Islet precursor cell (in vitro differentiated cells): Measurements from ENCODE around the gene LIN7C.
"Not testable (repeated sequence)": the region's sequence is repeated elsewhere in the genome, so short reads cannot be mapped to it uniquely, and the experiment has no call there.

Experiments
- DNase-seq: peaks from one replicate; pipeline ENCODE4 v3.0.0-alpha.2; 2018

The LIN7C gene, protein sequence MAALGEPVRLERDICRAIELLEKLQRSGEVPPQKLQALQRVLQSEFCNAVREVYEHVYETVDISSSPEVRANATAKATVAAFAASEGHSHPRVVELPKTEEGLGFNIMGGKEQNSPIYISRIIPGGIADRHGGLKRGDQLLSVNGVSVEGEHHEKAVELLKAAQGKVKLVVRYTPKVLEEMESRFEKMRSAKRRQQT

DNA sequence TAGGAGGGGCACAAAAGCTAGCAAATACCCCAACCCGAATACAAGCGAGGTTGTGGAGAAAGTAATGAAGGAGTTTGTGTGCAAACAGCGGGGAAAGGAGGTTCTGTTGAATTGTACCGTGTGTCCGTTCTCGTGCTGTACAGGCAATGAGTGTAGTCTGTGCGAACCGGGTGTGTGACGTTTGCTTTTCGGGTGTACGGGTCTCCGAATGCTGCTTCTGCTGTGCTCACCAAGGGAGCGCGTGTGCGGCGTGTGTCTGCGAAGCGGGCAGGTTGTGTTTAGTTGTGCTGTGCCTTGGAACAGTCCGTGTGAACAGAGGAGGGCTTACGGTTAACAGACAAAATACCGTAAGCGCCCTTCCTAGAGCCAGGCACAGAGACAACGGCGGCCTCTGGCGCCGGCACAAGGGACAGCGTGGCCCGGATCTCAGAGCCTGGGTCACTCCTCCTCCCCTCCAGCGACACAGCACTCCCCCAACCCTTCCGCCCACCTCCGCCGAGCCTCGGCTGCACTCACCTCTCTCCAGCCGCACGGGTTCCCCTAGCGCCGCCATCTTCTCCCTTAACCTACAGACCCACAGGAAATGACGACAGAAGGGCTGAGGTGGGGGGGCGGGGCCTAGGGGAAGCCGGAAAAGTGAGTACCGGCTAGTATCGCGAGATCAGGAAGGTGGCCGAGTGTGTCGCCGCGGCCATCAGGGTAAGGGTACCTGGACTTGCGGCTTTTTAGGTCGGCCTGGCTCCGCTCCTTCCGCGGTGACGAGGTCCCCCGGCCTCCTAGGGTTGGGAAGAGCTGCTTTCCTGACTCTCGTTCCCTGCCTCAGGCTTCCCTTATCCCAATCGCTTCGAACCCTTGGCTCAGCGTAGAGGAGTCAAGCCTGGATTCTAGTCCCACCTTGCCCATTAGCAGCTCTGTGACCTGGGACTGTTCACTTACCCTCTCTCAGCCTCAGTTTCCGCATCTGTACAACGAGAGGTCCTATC lies at the start of gene LIN7C:
LIN7C (minus strand) TSS at position 570 of the 983 bp plus-strand sequence; CDS start at position 553, 17 bp downstream.
- DNase-seq: peak; percentile 98

DNA sequence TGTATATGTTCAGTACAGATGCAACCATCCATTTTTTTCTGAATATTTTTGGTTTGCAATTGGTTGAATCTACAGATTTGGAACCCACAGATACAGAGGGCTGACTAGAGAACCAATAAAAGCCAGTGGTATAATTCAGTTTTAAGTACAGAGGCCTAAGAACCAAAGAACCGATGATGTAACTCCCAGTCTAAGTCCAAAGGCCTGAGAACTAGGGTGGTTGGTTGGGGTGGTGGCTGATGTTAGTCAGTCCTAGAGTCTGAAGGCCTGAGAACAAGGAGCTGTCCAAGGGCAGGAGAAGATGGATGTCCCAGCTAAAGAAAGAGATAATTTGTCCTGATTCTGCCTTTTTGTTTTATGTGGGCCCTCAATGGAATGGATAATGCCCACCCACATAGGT lies 48.7 kb upstream of the LIN7C start:
- no peak for DNase-seq

DNA sequence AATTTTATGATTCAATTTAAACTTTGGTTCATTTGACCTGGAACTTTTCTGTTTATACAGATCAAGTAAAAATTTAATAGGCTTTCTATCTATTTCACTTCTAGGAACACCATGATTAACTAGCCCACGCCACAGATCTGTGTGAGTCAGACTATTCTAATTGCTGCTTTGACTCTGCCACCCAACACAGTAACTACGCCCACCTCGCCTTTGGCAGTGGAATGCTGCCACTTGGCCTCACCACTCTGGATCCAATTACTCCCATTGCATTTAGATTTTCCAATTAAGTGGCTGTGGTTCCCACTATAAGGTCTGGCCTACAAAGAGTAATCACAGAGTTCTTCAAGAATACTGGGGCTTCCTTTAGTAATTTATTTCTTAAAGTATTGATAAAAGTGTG lies 46.6 kb upstream of the LIN7C start:
- DNase-seq: no peak

DNA sequence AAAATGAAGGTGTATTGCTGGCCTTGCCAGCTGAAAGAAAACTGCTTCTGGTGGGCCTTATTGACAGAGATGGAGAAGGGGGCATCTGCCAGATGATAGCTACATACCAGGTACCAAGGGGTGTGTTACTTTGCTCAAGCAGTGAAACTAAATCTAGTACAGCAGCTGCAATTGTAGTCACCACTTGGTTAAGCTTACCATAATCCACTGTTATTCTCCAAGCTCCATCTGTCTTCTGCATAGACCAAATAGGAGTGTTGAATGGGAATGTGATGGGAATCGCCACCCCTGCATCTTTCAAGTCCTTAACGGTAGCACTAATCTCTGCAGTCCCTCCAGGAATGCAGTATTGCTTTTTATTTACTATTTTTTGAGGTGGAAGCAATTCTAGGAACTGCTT lies 45.8 kb upstream of the LIN7C start:
- no peak for DNase-seq

DNA sequence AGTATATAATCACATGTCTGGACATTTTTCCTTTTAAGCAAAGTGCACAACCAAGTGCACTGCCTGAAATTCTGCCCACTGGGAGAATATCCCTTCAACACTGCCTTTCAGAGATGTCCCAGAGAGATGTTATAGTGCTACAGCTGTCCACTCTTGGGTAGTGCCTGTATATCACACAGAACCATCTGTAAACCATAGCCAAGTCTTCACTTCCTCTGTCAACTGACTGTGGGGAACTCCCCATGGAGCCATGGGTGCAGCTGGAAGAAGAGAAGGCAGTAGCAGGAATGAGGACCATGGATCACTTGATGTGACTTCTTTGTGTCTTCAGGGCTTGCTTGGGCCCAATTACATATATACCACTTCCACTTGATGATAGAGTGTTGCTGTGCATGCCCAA lies 44.6 kb upstream of the LIN7C start:
- DNase-seq: no peak

DNA sequence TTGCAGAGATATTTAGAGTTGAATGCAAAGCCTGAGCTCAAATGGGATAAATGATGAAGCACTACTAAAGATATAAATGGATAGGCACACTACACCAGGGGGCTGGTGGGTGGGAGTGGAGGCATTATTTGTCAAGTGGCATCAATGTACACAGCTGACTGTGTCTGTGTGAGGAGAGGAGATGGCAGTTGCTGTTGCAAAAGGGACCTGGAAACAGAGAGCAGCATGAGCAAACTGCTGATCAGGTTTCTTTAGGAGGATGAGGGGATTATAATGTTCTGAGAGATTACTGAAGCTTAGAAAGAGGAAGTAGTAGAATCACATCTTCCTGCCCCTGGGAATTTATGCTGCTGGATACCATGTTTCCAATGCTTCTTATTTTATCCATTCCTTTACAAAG lies 39.4 kb upstream of the LIN7C start:
- DNase-seq: no peak

DNA sequence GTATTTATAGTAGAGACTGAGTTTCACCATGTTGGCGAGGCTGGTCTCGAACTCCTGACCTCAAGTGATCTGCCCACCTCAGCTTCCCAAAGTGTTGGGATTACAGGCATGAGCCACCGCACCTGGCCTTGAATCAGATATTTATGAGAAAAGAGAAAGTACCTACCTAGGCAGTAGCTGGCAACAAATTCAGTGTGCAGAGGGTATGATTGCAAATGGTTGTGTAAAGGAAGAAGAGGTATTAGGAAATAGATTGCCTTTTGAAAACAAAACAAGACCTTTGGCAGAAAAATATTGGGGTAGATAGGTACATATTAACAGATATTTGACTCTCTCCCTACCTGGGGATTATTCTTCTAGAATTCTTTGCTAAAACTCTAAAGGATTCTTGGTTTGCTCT lies 38.5 kb upstream of the LIN7C start:
- DNase-seq: no peak

DNA sequence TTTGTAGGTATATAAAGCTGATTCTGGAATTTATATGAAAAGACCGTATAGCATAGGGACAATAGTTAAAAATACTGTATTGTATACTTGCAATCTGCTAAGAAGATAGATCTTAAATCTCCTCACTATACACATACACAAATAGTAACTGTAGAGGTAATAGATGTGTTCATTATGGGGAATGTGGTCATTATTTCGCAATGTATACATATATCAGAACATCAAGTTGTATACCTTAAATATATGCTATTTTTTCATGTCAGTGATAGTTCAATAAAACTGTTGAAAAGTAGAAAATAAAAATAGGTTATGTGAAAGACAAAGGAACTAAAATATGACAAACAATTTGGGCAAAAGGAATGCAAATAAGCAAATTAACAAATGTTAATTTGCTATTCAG lies 35.2 kb upstream of the LIN7C start:
- DNase-seq: no peak

DNA sequence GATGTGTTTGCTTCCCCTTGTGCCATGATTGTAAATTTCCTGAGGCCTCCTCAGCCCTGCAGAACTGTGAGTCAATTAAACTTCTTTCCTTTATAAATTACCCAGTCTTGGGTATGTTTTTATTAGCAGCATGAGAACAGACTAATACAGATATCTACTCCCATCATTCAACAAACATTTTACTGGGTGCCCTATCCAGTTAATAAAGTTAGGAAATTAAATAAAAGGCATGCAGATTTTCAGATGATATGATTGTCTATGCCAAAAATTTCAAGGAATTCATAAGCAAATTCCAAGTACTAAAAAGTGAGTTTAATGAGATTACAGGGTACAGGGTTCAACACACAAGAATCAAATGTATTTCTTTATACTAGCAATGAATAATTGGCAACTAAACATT lies 33.5 kb upstream of the LIN7C start:
- no peak for DNase-seq

DNA sequence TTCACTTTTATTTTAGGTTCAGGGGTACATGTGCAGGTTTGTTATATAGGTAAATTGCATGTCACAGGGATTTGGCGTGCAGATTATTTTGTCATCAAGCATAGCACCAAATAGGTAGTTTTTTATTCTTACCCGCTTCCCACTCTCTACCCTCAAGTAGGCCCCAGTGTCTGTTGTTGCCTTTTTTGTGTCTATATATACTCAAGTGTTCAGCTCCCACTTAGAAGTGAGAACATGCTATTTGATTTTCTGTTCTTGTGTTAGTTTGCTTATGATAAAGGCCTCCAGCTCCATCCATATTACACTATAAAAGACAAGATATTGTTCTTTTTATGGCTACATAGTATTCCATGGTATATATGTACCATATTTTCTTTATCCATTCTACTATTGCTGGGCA lies 28.5 kb upstream of the LIN7C start:
- no peak for DNase-seq

DNA sequence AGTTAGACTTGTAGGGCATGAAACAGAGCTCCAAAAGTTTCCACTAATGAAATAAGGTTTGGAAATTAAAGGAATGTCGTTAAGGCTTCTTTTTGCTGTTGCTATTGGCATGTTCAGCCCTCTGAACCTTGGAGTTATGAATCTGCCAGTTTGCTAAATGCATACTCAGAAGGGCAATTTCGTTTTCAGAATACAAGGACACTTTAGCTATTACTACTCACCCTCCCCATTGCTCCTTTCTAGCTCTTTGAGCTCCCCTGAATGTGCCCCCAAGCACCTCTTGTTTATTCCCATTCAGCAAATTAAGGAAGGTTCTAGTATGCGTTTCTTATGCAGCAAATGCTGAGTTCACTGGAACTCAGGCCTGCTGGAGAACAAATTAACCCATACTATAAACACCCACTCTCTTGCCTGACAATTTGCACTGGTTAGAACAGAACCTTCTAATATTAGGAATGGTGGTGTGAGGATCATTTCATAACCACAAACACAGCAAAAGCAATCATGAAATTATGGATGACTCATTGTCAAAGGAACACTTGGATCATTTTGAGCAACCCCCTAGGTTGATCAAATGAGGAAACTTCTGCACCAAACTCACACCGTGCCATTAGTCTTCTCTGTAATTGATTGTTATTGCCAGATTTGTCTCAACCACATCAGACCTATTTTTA lies 26.2 kb upstream of the LIN7C start:
- DNase-seq: no peak

DNA sequence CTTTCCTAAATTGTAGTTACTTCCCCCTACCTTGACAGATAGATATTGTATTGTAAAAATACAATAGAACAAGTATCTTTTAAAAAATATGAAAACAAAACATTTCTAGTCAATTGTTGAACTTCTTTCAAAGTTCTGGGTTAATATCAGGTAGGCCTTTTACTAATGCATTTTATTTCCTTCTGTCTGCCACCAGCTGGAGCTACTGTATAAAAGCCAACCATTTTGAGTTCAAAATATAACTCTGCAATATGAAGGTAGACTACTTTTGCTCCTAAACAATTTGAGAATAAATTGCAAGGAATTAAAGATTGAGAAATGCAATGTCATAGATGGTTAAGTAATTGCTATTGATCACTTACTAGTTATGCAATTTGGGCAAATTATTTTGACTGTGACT lies 22.1 kb upstream of the LIN7C start:
- DNase-seq: no peak

DNA sequence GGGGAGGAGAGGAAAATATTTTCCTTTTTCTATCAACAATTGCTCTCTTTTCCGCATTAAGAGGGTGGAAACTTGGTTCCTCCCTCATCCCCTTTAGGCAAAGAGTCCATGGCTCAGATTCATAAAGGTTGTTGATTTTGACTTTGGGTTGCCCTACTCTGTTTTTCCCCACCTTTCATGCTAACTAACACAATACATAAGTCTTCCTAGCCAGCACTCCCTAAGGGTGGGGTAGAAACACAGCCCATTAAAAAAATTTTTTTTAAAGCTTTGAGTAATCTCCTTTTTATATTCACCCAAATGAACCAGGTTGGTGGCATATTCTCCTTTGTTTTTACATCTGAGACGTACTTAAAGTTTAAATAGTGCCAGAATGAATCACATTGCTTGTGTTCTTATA lies 20.0 kb upstream of the LIN7C start:
- no peak for DNase-seq

DNA sequence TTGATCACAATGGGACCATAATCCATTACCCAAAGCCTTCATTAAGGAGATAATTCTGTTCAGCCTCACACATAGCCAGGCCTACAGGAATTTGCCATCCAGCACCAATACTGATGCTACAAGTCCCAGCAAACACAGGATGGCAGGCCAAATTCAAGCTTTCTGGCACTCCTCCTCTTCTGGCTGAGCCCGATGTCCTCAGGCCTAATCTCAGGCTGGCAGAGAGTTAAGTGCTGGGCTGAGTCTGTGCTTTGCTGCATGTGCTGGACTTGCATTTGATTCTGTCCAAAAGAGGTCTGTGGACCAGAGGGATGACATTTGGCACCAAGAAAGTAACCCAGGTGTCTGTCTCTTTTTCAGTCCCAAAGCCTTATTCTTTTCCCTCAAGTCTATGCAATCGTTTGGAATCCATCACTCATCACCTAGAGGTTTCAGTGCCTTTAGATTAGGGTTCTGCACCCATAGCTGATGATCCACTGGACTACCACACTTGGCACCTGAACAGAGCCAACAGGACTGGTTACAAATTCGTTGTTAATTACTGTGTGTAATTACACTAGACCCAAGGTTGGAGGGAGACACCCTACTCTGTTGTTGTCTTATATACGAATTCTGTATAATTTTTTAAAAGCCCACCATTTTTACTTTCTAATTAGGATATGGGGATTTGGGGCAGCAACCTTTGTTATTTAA lies 19.4 kb upstream of the LIN7C start:
- no peak for DNase-seq

DNA sequence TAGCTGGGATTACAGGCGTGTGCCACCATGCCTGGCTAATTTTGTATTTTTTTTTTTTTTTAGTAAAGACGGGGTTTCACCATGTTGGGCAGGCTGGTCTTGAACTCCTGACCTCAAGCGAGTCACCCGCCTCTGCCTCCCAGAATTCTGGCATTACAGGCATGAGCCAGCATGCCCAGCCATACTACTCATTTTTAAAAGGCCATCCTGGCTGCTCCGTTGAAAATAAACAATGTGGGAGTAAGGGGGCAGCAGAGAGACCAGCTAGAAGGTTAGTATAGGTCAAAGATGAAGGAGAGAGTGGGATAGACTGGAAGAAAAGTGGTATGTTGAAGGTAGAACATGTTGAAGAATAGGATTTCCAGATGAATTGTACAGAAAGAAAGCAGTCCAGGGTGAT lies 17.6 kb upstream of the LIN7C start:
- peak; percentile 77 for DNase-seq

DNA sequence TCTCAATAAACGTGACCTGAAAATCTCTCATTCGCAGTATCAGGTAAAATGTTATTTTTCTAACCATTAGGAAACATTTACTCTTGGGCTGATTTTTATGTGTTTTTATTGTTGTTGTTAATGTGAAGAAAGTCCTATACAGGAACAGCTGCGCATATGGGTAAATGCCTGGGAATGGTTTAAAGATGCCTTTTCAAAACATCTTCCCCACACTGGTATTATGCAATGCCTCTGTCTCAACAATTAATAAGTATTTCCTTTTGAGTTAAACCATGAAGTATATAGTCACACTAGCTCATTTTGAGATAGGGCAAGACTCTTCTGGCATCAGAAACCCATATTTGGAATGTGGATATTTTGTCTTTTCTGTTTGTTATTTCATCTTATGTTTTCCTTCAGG lies 13.7 kb upstream of the LIN7C start:
- DNase-seq: no peak

DNA sequence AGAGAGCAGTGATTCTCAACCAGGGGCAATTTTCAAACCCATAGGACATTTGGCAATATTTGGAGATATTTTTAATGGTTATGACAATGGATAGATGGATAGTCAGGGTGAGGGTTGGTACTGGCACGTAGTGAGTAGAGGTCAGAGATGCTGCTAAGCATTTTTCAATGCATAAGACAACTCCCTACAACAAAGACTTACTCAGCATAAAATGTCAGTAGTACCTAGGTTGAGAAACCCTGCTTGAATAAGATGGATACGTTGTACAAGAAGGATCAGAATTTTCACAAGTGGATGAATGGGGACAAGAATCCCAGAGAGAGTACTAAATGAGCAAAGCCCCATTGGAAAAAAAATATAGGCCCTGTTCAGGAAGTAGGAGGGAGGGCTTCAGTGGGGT lies 11.9 kb upstream of the LIN7C start:
- DNase-seq: no peak

DNA sequence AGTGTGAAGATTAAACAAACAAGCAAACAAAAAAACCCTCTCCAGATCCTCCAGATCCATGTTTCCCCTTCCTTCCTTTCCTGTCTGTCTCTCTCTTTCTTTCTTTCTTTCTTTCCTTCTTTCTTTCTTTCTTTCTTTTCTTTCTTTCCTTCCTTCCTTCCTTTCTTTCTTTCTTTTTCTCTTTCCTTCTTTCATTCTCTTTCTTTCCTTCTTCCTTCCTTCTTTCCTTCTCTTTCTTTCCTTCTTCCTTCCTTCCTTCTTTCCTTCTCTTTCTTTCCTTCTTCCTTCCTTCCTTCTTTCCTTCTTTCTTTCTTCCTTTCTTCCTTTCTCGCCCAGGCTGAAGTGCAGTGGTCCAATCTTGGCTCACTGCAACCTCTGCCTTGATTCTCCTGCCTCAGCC lies 10.9 kb upstream of the LIN7C start:
- not testable (repeated sequence) for DNase-seq

DNA sequence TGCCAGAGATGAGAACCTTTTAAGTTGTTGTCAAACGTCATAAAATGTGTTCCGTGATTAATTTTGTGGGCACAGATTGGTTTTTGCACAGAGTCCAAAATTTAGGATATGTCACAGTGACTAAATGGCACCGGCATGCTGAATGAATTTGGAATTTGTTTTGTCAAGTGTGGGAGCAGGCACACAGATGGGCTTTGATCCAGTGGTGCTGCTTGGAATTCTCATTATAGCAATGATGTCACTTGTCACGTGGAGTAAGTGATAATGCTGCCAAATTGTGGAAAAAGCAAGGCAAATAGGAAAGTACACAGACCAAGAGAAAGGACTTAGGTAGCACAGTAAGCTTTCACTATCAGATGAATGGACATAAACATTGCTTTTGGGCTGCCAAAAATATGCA lies 8.0 kb upstream of the LIN7C start:
- no peak for DNase-seq

DNA sequence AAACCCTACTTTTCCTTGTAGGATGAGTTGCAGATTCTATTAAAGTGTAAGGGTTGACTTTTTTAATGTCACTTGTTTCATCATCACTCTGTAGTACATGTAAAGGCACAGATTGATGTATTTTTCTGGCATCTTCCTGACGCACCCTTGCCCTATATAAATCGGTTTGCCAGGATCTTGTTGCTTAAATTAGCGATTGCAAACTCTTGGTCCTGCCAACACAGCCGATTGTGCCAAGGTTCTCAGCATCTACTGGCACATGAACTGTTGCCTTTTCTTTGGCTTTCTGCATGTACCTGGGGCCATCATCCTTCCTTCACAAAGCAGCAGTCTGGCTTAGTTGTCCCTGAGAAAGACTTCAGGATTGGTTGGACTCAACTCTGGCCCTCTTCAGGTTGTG lies 7.5 kb upstream of the LIN7C start:
- DNase-seq: no peak

DNA sequence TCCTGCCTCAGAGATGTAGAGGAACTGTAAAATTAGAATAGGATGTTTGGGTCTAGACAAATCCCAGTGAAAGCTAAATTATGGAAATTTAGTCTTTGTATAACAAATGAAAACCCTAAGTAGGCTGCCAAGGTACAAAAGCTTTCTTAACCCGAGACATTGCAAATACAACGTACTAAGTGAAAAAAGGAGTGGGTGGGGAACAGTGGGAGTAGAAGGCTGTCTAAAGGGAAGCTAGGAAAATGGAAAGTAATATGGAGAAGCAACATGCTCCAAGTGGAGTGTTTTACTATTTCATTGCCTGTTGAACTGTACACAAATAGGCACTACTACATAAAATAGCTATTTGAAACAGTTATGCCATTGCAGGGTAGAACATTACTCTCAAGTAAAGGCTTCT lies 6.8 kb upstream of the LIN7C start:
- DNase-seq: no peak

DNA sequence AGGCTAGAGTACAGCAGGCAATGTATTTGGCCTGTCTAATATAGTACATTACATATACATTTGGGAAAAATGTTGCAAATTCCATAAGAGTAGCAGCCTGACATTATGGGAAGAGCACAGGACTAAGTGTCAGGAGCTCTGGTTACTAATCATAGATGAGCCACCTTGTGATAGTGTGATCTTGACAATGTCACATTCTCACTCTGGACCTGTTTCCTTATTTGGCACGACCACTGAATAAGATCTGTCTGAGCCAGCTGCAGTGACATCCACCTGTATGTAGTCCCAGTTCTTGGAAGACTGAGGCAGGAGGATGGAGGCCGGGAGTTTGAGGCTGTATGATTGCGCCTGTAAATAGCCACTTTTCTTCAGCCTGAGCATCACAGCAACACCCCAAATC lies 5.7 kb upstream of the LIN7C start:
- DNase-seq: no peak

DNA sequence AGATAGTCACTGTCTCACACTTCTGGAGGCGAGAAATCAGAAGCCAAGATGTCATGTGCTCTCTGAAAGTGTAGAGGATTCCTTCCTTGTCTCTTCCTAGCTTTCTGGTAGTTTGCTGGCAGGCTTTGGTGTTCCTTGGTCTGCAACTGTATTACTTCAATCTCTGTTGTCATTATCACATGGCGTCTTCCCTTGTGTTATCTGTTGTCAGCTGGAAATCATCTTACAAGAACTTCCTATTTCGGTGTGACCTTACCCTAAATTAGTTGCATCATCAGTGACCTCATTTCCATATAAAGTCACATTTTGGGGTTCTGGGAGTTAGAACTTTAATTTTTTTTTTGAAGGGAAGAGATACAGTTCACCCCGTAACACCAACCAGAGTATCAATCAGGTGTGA lies 3.3 kb upstream of the LIN7C start:
- DNase-seq: no peak
